ENCODE measurements around the gene TMEM117.
A peak's percentile ranks its signal among the peaks of the same experiment; 100 is the strongest.

TMEM117 gene

DNA sequence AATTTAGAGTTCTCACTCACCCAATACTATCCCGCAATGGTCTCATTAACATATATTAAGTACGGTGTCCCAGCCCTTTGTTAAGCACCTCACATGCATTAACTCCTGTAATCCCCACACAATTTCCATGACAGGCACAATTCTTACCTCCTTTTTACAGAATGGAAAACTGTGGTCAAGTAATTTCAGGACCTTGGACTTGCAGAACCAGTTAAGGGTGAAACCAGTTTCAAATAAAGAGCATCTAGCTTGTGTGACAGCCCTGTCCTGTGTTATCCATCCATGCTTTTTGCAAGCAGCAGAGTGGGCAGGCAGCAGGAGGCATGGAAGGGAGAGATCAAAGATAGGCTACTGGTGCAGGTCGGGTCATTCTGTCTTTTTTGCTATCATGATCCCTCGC lies 569.4 kb downstream of the TMEM117 start:
- no peak for DNase-seq (ENCODE audit: low spot score)
- Histone ChIP-seq H2BK12ac (ENCODE audit: low read length) (no peak overlapping the region), H2BK15ac (ENCODE audit: low read length) (no peak overlapping the region)

DNA sequence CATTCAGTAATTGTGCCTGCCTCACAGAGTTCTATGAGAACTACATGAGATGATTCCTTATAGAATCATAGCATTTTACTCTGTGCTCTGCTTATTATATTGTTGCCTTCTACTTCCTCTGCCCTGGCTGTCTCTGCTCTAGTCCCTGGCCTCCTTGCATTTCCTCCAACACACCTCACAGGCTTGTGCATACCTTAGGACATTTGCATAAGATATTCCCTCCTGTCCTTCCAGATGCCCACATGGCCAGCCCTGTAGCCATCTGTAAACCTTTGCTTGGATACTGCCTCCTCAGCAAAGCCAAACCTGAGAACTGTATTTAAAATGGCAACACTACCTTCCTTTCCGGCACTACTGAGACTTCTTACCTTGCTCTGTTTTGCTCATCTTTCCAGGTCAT lies 586.7 kb downstream of the TMEM117 start:
- Histone ChIP-seq H3K18ac (ENCODE audit: low read length) (no peak overlapping the region), H3K9me3 (replicated peaks in 1 of 2; ENCODE audit: control insufficient read depth in 2 of 2, insufficient read depth in 1 of 2, low read depth in 1 of 2, low read length in 2 of 2) (no peaks in the 10 kb centered on the region), H3K4me2 (ENCODE audit: insufficient read depth, low read length, poor library complexity, severe bottlenecking) (no peak overlapping the region), H3K79me1 (ENCODE audit: low read depth, low read length) (no peaks in the 10 kb centered on the region), H2BK5ac (ENCODE audit: low read length) (no peak overlapping the region), H4K8ac (ENCODE audit: low read depth, low read length) (no peak overlapping the region), H3K14ac (ENCODE audit: low read length) (no peak overlapping the region), H2BK15ac (ENCODE audit: low read length) (no peak overlapping the region), H2AFZ (ENCODE audit: low read length) (no peak overlapping the region), H4K91ac (ENCODE audit: low read depth, low read length, poor library complexity) (no peak overlapping the region), H3K4ac (ENCODE audit: low read length) (no peak overlapping the region), H3K36me3 (replicated peaks in 1 of 2; ENCODE audit: control insufficient read depth in 2 of 2, insufficient read depth in 2 of 2, low read length in 2 of 2) (no peaks in the 10 kb centered on the region), H3K23ac (ENCODE audit: low read depth, low read length, poor library complexity) (no peak overlapping the region), H2AK5ac (ENCODE audit: low read depth, low read length) (no peak overlapping the region), H2BK12ac (ENCODE audit: low read length) (no peak overlapping the region), H3K9ac (ENCODE audit: low read depth, low read length, poor library complexity) (no peak overlapping the region), H3K4me3 (ENCODE audit: low read length in 2 of 2) (no peak overlapping the region), H2BK120ac (ENCODE audit: low read depth, low read length) (no peak overlapping the region), H3K4me1 (ENCODE audit: control insufficient read depth in 2 of 2, insufficient read depth in 1 of 2, low read depth in 1 of 2, low read length in 2 of 2) (no peaks in the 10 kb centered on the region), H3K27ac (replicated peaks; ENCODE audit: low read length) (no peak overlapping the region), H3K27me3 (ENCODE audit: control insufficient read depth in 3 of 3, insufficient read depth in 3 of 3, low read depth in 1 of 3, low read length in 3 of 3) (no peaks in the 10 kb centered on the region)
- DNase-seq (ENCODE audit: low spot score), result no peak
- WGBS, 2 donors (ENCODE audit: extremely low coverage in 2 of 2, insufficient read length in 2 of 2, insufficient replicate concordance in 1 of 2), result no CpG with 5 or more reads among the region's 1 CpG

More for the DNA sequence above, 569.4 kb downstream of the TMEM117 start:
- H2AFZ ChIP-seq (ENCODE audit: low read length), result no peak overlapping the region
- H3K18ac ChIP-seq (ENCODE audit: low read length), result no peak overlapping the region
- no peak overlapping the region for H3K4ac ChIP-seq (ENCODE audit: low read length)
- H3K4me1 ChIP-seq (ENCODE audit: control insufficient read depth in 2 of 2, insufficient read depth in 1 of 2, low read depth in 1 of 2, low read length in 2 of 2), result peaks cover 0 to 3% of the 10 kb centered on the region in 2 donors
- no peak overlapping the region for H2AK5ac ChIP-seq (ENCODE audit: low read depth, low read length)
- H4K91ac ChIP-seq (ENCODE audit: low read depth, low read length, poor library complexity), result no peak overlapping the region
- no peak overlapping the region for H3K23ac ChIP-seq (ENCODE audit: low read depth, low read length, poor library complexity)
- H2BK120ac ChIP-seq (ENCODE audit: low read depth, low read length), result no peak overlapping the region
- no peak overlapping the region for H4K8ac ChIP-seq (ENCODE audit: low read depth, low read length)
- WGBS, 2 donors (ENCODE audit: extremely low coverage in 2 of 2, insufficient read length in 2 of 2, insufficient replicate concordance in 1 of 2), result no CpG with 5 or more reads among the region's 4 CpGs
- no peaks in the 10 kb centered on the region for H3K79me1 ChIP-seq (ENCODE audit: low read depth, low read length)
- no peak overlapping the region for H3K27ac ChIP-seq (replicated peaks; ENCODE audit: low read length)
- no peak overlapping the region for H3K14ac ChIP-seq (ENCODE audit: low read length)
- peaks cover 0 to 7% of the 10 kb centered on the region in 2 donors for H3K9me3 ChIP-seq (replicated peaks in 1 of 2; ENCODE audit: control insufficient read depth in 2 of 2, insufficient read depth in 1 of 2, low read depth in 1 of 2, low read length in 2 of 2)
- no peaks in the 10 kb centered on the region for H3K27me3 ChIP-seq (ENCODE audit: control insufficient read depth in 3 of 3, insufficient read depth in 3 of 3, low read depth in 1 of 3, low read length in 3 of 3)
- H3K9ac ChIP-seq (ENCODE audit: low read depth, low read length, poor library complexity), result no peak overlapping the region
- H2BK5ac ChIP-seq (ENCODE audit: low read length), result no peak overlapping the region
- no peak overlapping the region for H3K4me3 ChIP-seq (ENCODE audit: low read length in 2 of 2)
- H3K4me2 ChIP-seq (ENCODE audit: insufficient read depth, low read length, poor library complexity, severe bottlenecking), result no peak overlapping the region
- no peaks in the 10 kb centered on the region for H3K36me3 ChIP-seq (replicated peaks in 1 of 2; ENCODE audit: control insufficient read depth in 2 of 2, insufficient read depth in 2 of 2, low read length in 2 of 2)

DNA sequence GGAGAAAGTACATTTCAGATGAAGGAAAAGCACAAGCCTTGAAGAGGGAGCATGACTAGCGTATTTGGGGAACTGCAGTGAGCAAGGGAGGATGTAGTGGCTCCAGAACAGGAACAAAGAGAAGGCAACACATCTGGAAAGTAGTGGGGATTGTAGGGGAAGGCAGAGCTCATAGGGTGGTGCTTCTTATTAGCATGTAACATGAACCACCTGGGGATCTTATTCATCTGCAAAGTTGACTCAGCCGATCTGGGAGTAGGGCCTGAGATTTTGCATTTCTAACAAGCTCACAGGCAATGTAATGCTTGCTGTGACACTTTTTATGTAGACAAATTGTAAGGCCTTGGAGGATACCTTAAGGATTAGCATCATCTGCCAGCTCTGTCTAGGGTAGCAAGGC lies 592.9 kb downstream of the TMEM117 start:
- H2BK5ac ChIP-seq (ENCODE audit: low read length), result no peak overlapping the region
- H3K4ac ChIP-seq (ENCODE audit: low read length), result no peak overlapping the region
- H2BK12ac ChIP-seq (ENCODE audit: low read length), result no peak overlapping the region
- H4K8ac ChIP-seq (ENCODE audit: low read depth, low read length), result no peak overlapping the region
- DNase-seq (ENCODE audit: low spot score), result no peak
- H3K18ac ChIP-seq (ENCODE audit: low read length), result no peak overlapping the region
- no peak overlapping the region for H3K4me2 ChIP-seq (ENCODE audit: insufficient read depth, low read length, poor library complexity, severe bottlenecking)
- no peaks in the 10 kb centered on the region for H3K27me3 ChIP-seq (ENCODE audit: control insufficient read depth in 3 of 3, insufficient read depth in 3 of 3, low read depth in 1 of 3, low read length in 3 of 3)
- no peak overlapping the region for H2BK15ac ChIP-seq (ENCODE audit: low read length)
- H3K27ac ChIP-seq (replicated peaks; ENCODE audit: low read length), result no peak overlapping the region
- H3K23ac ChIP-seq (ENCODE audit: low read depth, low read length, poor library complexity), result no peak overlapping the region
- H3K79me1 ChIP-seq (ENCODE audit: low read depth, low read length), result no peaks in the 10 kb centered on the region
- H3K14ac ChIP-seq (ENCODE audit: low read length), result no peak overlapping the region
- peaks cover 4 to 6% of the 10 kb centered on the region in 2 donors for H3K4me1 ChIP-seq (ENCODE audit: control insufficient read depth in 2 of 2, insufficient read depth in 1 of 2, low read depth in 1 of 2, low read length in 2 of 2)
- peak overlapping the region; percentile 41 for H2AFZ ChIP-seq (ENCODE audit: low read length)
- H3K9ac ChIP-seq (ENCODE audit: low read depth, low read length, poor library complexity), result no peak overlapping the region
- H2AK5ac ChIP-seq (ENCODE audit: low read depth, low read length), result no peak overlapping the region
- H2BK120ac ChIP-seq (ENCODE audit: low read depth, low read length), result no peak overlapping the region
- WGBS, 2 donors (ENCODE audit: extremely low coverage in 2 of 2, insufficient read length in 2 of 2, insufficient replicate concordance in 1 of 2), result no CpG with 5 or more reads among the region's 2 CpGs
- no peaks in the 10 kb centered on the region for H3K9me3 ChIP-seq (replicated peaks in 1 of 2; ENCODE audit: control insufficient read depth in 2 of 2, insufficient read depth in 1 of 2, low read depth in 1 of 2, low read length in 2 of 2)
- no peak overlapping the region for H4K91ac ChIP-seq (ENCODE audit: low read depth, low read length, poor library complexity)
- no peaks in the 10 kb centered on the region for H3K36me3 ChIP-seq (replicated peaks in 1 of 2; ENCODE audit: control insufficient read depth in 2 of 2, insufficient read depth in 2 of 2, low read length in 2 of 2)
- no peak overlapping the region for H3K4me3 ChIP-seq (ENCODE audit: low read length in 2 of 2)

DNA sequence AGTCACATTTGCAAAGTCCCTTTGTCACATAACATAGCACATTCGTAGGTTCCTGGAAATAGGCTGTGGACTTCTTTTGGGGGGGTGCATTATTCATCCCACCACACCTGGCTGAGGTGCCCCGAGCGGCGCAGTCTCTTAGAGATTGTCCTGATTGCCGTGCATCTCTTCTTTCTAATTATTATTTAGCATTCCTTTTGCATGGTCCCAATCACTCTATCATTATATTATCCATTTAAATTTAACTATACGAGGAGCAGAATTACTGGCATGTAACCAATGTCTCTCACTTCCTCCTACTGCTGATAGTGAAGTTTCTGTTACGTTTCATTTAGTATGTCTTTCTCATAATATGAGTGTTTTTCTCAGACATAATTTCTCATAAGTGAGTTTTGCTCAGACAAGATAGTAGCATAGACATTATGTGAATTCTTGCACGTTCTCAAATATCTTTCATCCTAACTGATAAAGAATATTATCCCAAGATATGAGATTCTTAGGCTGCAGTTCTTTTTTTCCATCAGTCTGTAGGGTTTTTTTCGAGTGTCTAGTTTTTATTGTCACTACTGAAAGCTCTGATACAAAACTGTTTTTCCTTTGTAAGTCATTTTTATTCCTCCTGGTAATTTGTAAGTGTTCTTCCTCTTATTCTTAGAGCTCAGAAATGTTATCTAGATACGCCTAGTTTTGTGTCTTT lies 595.9 kb downstream of the TMEM117 start:
- Histone ChIP-seq H3K4me1 (ENCODE audit: control insufficient read depth in 2 of 2, insufficient read depth in 1 of 2, low read depth in 1 of 2, low read length in 2 of 2) (peaks cover 4 to 6% of the 10 kb centered on the region in 2 donors), H2BK5ac (ENCODE audit: low read length) (no peak overlapping the region), H3K4me3 (ENCODE audit: low read length in 2 of 2) (no peak overlapping the region), H3K23ac (ENCODE audit: low read depth, low read length, poor library complexity) (no peak overlapping the region), H3K14ac (ENCODE audit: low read length) (no peak overlapping the region), H3K27me3 (ENCODE audit: control insufficient read depth in 3 of 3, insufficient read depth in 3 of 3, low read depth in 1 of 3, low read length in 3 of 3) (no peaks in the 10 kb centered on the region), H2BK15ac (ENCODE audit: low read length) (no peak overlapping the region), H3K18ac (ENCODE audit: low read length) (no peak overlapping the region), H3K4ac (ENCODE audit: low read length) (no peak overlapping the region), H3K79me1 (ENCODE audit: low read depth, low read length) (no peaks in the 10 kb centered on the region), H3K27ac (replicated peaks; ENCODE audit: low read length) (no peak overlapping the region), H3K9me3 (replicated peaks in 1 of 2; ENCODE audit: control insufficient read depth in 2 of 2, insufficient read depth in 1 of 2, low read depth in 1 of 2, low read length in 2 of 2) (no peaks in the 10 kb centered on the region), H4K8ac (ENCODE audit: low read depth, low read length) (no peak overlapping the region), H3K9ac (ENCODE audit: low read depth, low read length, poor library complexity) (no peak overlapping the region), H2AK5ac (ENCODE audit: low read depth, low read length) (no peak overlapping the region), H3K36me3 (replicated peaks in 1 of 2; ENCODE audit: control insufficient read depth in 2 of 2, insufficient read depth in 2 of 2, low read length in 2 of 2) (no peaks in the 10 kb centered on the region), H2BK120ac (ENCODE audit: low read depth, low read length) (no peak overlapping the region), H2BK12ac (ENCODE audit: low read length) (no peak overlapping the region), H2AFZ (ENCODE audit: low read length) (no peak overlapping the region), H3K4me2 (ENCODE audit: insufficient read depth, low read length, poor library complexity, severe bottlenecking) (no peak overlapping the region), H4K91ac (ENCODE audit: low read depth, low read length, poor library complexity) (no peak overlapping the region)
- no peak for DNase-seq (ENCODE audit: low spot score)
- no CpG with 5 or more reads among the region's 10 CpGs for WGBS, 2 donors (ENCODE audit: extremely low coverage in 2 of 2, insufficient read length in 2 of 2, insufficient replicate concordance in 1 of 2)
